H1 (cell line): ENCODE measurements around the gene IL2RA. TPM values are rescaled to one million over a fixed set of nuclear protein-coding genes. Genes with fewer than 3 reads are reported as not detected.
A peak's percentile ranks its signal among the peaks of the same experiment; 100 is the strongest.

Experiments used
- CTCF ChIA-PET: fragments of 300-600 bp; sonication (Branson Sonifier 250); formaldehyde crosslinking; loops from one replicate; lab custom pipeline; 2021; ENCODE audit not compliant: partially characterized antibody; lab: Charles Lee
- POLR2A ChIA-PET: fragments of 300-600 bp; sonication (Branson Sonifier 250); formaldehyde crosslinking; loops from one replicate; lab custom pipeline; 2021; ENCODE audit warnings: inconsistent platforms; ENCODE audit not compliant: partially characterized antibody; lab: Charles Lee
- DNase-seq, 2 experiments: peaks; one replicate each; pipeline versions ENCODE4 v3.0.0 to v3.0.0-alpha.2; 2010 to 2022; ENCODE audit warnings: low spot score in 2 of 2, low read depth in 1 of 2, mixed read lengths in 1 of 2
- FAIRE-seq: peaks from 2 replicates; lab custom pipeline; 2011; peaks lifted over from hg19 to GRCh38; lab: Jason Lieb, UNC
- H2AFZ ChIP-seq: 2 replicates; pipeline ENCODE4 v1.8.1; 2012; ENCODE audit warnings: low read length, inconsistent platforms
- H2AK5ac ChIP-seq: 2 replicates; pipeline ENCODE4 v1.6.1; 2013; ENCODE audit warnings: low read depth, low read length
- H2BK120ac ChIP-seq: replicated peaks from 2 replicates; pipeline ENCODE3; 2013; ENCODE audit warnings: low read depth, low read length, inconsistent platforms
- H2BK12ac ChIP-seq: 2 replicates; pipeline ENCODE4 v1.6.1; 2013; ENCODE audit warnings: low read depth, low read length
- H2BK15ac ChIP-seq: 2 replicates; pipeline ENCODE4 v1.6.1; 2013; ENCODE audit warnings: low read length
- H2BK20ac ChIP-seq: 2 replicates; pipeline ENCODE4 v1.6.1; 2013; ENCODE audit warnings: low read length
- H2BK5ac ChIP-seq: 2 replicates; pipeline ENCODE4 v1.6.1; 2013; ENCODE audit warnings: low read depth, low read length
- H3K14ac ChIP-seq: 2 replicates; pipeline ENCODE4 v1.6.1; 2013; ENCODE audit warnings: inconsistent platforms; ENCODE audit not compliant: insufficient read length
- H3K18ac ChIP-seq: 2 replicates; pipeline ENCODE4 v1.6.1; 2013; ENCODE audit warnings: low read length; ENCODE audit errors: extremely low read depth
- H3K23ac ChIP-seq: 2 replicates; pipeline ENCODE4 v1.6.1; 2013; ENCODE audit warnings: inconsistent platforms; ENCODE audit not compliant: insufficient read length
- H3K23me2 ChIP-seq: 2 replicates; pipeline ENCODE4 v1.6.1; 2013; ENCODE audit warnings: low read depth, low read length
- H3K27ac ChIP-seq: 2 replicates; pipeline ENCODE4 v1.6.1; 2011; ENCODE audit warnings: low read depth, low read length, inconsistent platforms
- H3K27me3 ChIP-seq, 4 experiments: replicated peaks in 1 of 4; 1 replicate in 1 of 4; 2 replicates in 3 of 4; pipeline versions ENCODE4 v1.6.1 to v1.8.1; 2011 to 2013; ENCODE audit warnings: low read length in 3 of 4, mild to moderate bottlenecking in 3 of 4, inconsistent platforms in 2 of 4, mixed read lengths in 2 of 4, moderate library complexity in 1 of 4; ENCODE audit not compliant: control insufficient read depth in 3 of 4, insufficient read depth in 3 of 4; ENCODE audit errors: extremely low read depth in 1 of 4
- H3K36me3 ChIP-seq, 4 experiments: 2 replicates each; pipeline versions ENCODE4 v1.6.1 to v1.8.1; 2011 to 2013; ENCODE audit warnings: mild to moderate bottlenecking in 4 of 4, low read length in 3 of 4, moderate library complexity in 2 of 4, control low read depth in 1 of 4, inconsistent platforms in 1 of 4; ENCODE audit not compliant: insufficient read depth in 4 of 4, control insufficient read depth in 2 of 4
- H3K4ac ChIP-seq: replicated peaks from 2 replicates; pipeline ENCODE3; 2013; ENCODE audit warnings: low read length, low read depth, mixed read lengths, inconsistent platforms; ENCODE audit not compliant: insufficient read length
- H3K4me1 ChIP-seq, 4 experiments: replicated peaks in 1 of 4; 1 replicate in 1 of 4; 2 replicates in 3 of 4; pipeline versions ENCODE4 v1.6.1 to v1.8.1; 2011 to 2013; ENCODE audit warnings: low read length in 3 of 4, inconsistent platforms in 2 of 4, mixed read lengths in 1 of 4; ENCODE audit not compliant: insufficient read depth in 4 of 4, control insufficient read depth in 3 of 4
- H3K4me2 ChIP-seq, 2 experiments: 2 replicates each; pipeline versions ENCODE4 v1.6.1 to v1.8.1; 2011 to 2013; ENCODE audit warnings: low read depth in 2 of 2, low read length in 2 of 2, control low read depth in 1 of 2, inconsistent platforms in 1 of 2, mild to moderate bottlenecking in 1 of 2; ENCODE audit not compliant: insufficient read depth in 1 of 2
- H3K4me3 ChIP-seq, 4 experiments: fragments of 200-600, 300-600 bp in 1 of 4; sonication (generic), shearing (Covaris generic), sonication (Bioruptor Twin) in 1 of 4; 2 replicates each; pipeline versions ENCODE4 v1.5.1 to v1.8.1; 2011 to 2016; ENCODE audit warnings: low read length in 4 of 4, low read depth in 3 of 4, control low read depth in 2 of 4, inconsistent platforms in 2 of 4, mild to moderate bottlenecking in 2 of 4, mixed read lengths in 1 of 4, moderate library complexity in 1 of 4; ENCODE audit not compliant: insufficient read depth in 2 of 4; ENCODE audit errors: extremely low read depth in 1 of 4
- H3K56ac ChIP-seq: replicated peaks from 2 replicates; pipeline ENCODE3; 2013; ENCODE audit warnings: low read depth, mild to moderate bottlenecking, mixed read lengths, low read length, inconsistent platforms; ENCODE audit not compliant: insufficient read length
- H3K79me1 ChIP-seq: 2 replicates; pipeline ENCODE4 v1.6.1; 2013; ENCODE audit warnings: low read depth, low read length, control low read depth
- H3K79me2 ChIP-seq, 2 experiments: 2 replicates each; pipeline versions ENCODE4 v1.6.1 to v1.8.1; 2012 to 2013; ENCODE audit warnings: low read length in 2 of 2, mild to moderate bottlenecking in 2 of 2, inconsistent platforms in 1 of 2; ENCODE audit not compliant: insufficient read depth in 2 of 2, control insufficient read depth in 1 of 2
- H3K9ac ChIP-seq, 4 experiments: replicated peaks in 1 of 4; 1 replicate in 1 of 4; 2 replicates in 3 of 4; pipeline versions ENCODE4 v1.6.1 to v1.8.1; 2011 to 2013; ENCODE audit warnings: low read depth in 3 of 4, low read length in 3 of 4, control low read depth in 2 of 4, mild to moderate bottlenecking in 2 of 4, moderate library complexity in 2 of 4, inconsistent platforms in 1 of 4; ENCODE audit errors: extremely low read depth in 1 of 4
- H3K9me3 ChIP-seq, 2 experiments: 2 replicates each; pipeline versions ENCODE4 v1.6.1 to v1.8.1; 2012 to 2013; ENCODE audit warnings: mild to moderate bottlenecking in 2 of 2, moderate library complexity in 2 of 2, control low read depth in 1 of 2, inconsistent platforms in 1 of 2, low read depth in 1 of 2, low read length in 1 of 2, mixed read lengths in 1 of 2; ENCODE audit not compliant: insufficient read depth in 2 of 2
- H4K20me1 ChIP-seq, 2 experiments: replicated peaks in 1 of 2; 2 replicates each; pipeline versions ENCODE3 to v1.8.1; 2011 to 2013; ENCODE audit warnings: inconsistent platforms in 2 of 2, low read length in 2 of 2, mild to moderate bottlenecking in 1 of 2; ENCODE audit not compliant: insufficient read depth in 2 of 2, control insufficient read depth in 1 of 2
- H4K5ac ChIP-seq: 2 replicates; pipeline ENCODE4 v1.6.1; 2013; ENCODE audit warnings: low read length, low read depth, mixed read lengths, inconsistent platforms; ENCODE audit not compliant: insufficient read length
- H4K8ac ChIP-seq: 2 replicates; pipeline ENCODE4 v1.8.0; 2013; ENCODE audit warnings: mild to moderate bottlenecking, moderate library complexity, low read length, inconsistent platforms; ENCODE audit not compliant: insufficient read depth; ENCODE audit errors: extremely low read depth
- H4K91ac ChIP-seq: replicated peaks from 2 replicates; pipeline ENCODE3; 2013; ENCODE audit warnings: low read length, mixed read lengths, inconsistent platforms; ENCODE audit not compliant: insufficient read length
- CHD1 ChIP-seq: IDR thresholded peaks from 2 replicates; pipeline ENCODE4 v1.6.1; 2012; ENCODE audit warnings: low read depth, low read length, improper control_type of control experiment
- SAP30 ChIP-seq: fragments of 300-600 bp; sonication (generic); IDR thresholded peaks from 2 replicates; pipeline ENCODE4 v1.7.1; 2012; ENCODE audit warnings: low read length, moderate library complexity, mild to moderate bottlenecking, inconsistent platforms; ENCODE audit not compliant: insufficient read depth, insufficient replicate concordance
- WGBS, 2 experiments: shearing (Covaris generic) in 1 of 2; methylation state at CpG; one replicate each; pipeline versions ENCODE4 v1.1.6 to v1.1.7; 2013 to 2015; ENCODE audit warnings: low lambda C conversion rate in 2 of 2, mixed read lengths in 2 of 2, inconsistent platforms in 1 of 2, low coverage in 1 of 2, missing lambda C conversion rate in 1 of 2; ENCODE audit not compliant: insufficient replicate concordance in 2 of 2, insufficient coverage in 1 of 2, insufficient read length in 1 of 2; ENCODE audit errors: extremely low coverage in 1 of 2, missing lambda C conversion rate in 1 of 2; 5-methylcytosine and 5-hydroxymethylcytosine counted together
- polyA plus RNA-seq, 7 experiments: library from polyadenylated mRNA; depleted of rRNA in 3 of 7; stranded (reverse) in 5 of 7; unstranded in 2 of 7; fragments of >200 nt in 5 of 7; fragments of 200-250 nt in 2 of 7; gene quantifications; 1 replicate in 5 of 7; 2 replicates in 1 of 7; 4 replicates in 1 of 7; pipeline versions ENCODE4 v1.2.1 to v1.2.3, GENCODE V29; 2011 to 2013; ENCODE audit warnings: missing spikeins in 2 of 7, mixed read lengths in 2 of 7
- total RNA-seq: library from RNA; stranded (reverse); fragmentation: NEBNext Ultra II Directional; extraction: Animal tissue kit (Norgen Biotek cat#: 25700); gene quantifications from 2 replicates; pipeline ENCODE4 v1.2.1, GENCODE V29; 2021

Gene IL2RA
- total and polyA plus RNA-seq, 2 of the 8 experiments (the other 6 are each of a cell fraction or from before 2014, with no cell fraction given), result not detected

DNA sequence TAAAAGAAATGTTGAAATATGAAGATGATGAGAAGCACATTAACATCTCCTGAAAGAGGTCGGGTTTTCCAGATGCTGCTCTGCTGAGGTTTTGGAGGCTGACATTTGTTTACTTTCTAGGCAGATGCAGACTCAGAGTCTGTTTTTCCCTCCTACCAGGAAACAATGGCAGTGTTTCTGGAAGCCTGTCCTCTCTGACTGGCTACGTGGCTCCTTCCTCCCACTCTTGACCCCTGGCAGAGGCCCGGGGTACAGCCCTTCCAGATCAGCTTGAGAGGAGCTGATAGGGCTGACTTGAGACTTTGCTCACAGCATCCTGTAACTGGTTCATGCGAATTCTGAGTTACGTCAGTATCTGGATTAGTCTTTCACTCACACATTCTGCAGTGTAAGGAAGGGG, 43.7 kb downstream of the IL2RA start:
- H3K18ac ChIP-seq, result no peak overlapping the region
- no peak overlapping the region for H2BK120ac ChIP-seq
- H4K20me1 ChIP-seq, result no peaks in the 10 kb centered on the region
- H3K9me3 ChIP-seq, result no peaks in the 10 kb centered on the region
- peak overlapping the region; percentile 60 for H3K56ac ChIP-seq
- H4K8ac ChIP-seq, result peak overlapping the region; percentile 11; the same call in 1 of the 2 replicates
- CTCF ChIA-PET, result interaction anchor here (2.2 kb wide), 1 partner anchor 68 kb away, joined by 7 read pairs; no protein-coding TSS in a partner anchor
- H3K79me2 ChIP-seq, result no peaks in the 10 kb centered on the region
- H4K91ac ChIP-seq, result no peak overlapping the region
- no peak for TF ChIP-seq CHD1
- TF ChIP-seq SAP30, result no peak
- H3K27ac ChIP-seq, result no peak overlapping the region
- POLR2A ChIA-PET, result no interaction called here
- H3K23ac ChIP-seq, result no peak overlapping the region
- DNase-seq, result no peak
- no peak overlapping the region for H2BK15ac ChIP-seq
- no peaks in the 10 kb centered on the region for H3K27me3 ChIP-seq
- H2AK5ac ChIP-seq, result no peak overlapping the region
- no peaks in the 10 kb centered on the region for H3K79me1 ChIP-seq
- H3K4me3 ChIP-seq, result no peak overlapping the region
- no peak for FAIRE-seq
- no peak overlapping the region for H2AFZ ChIP-seq
- 82% methylated on average over 5 of the region's 5 CpGs; no CpG with 5 or more reads in 1 of the 2 experiments for WGBS, 2 experiments
- no peak overlapping the region for H4K5ac ChIP-seq
- peaks cover 8% of the 10 kb centered on the region; the same call in 1 of the 2 replicates for H3K23me2 ChIP-seq
- no peak overlapping the region for H2BK20ac ChIP-seq
- no peaks in the 10 kb centered on the region for H3K36me3 ChIP-seq
- H3K4me2 ChIP-seq, result no peak overlapping the region
- no peaks in the 10 kb centered on the region for H3K4me1 ChIP-seq
- H3K14ac ChIP-seq, result no peak overlapping the region
- no peak overlapping the region for H2BK5ac ChIP-seq
- H3K4ac ChIP-seq, result no peak overlapping the region
- H2BK12ac ChIP-seq, result no peak overlapping the region
- H3K9ac ChIP-seq, result no peak overlapping the region
